DMS 273 treated with DMSO at 0.1 percent for 48 hours (cell line): ENCODE data around the gene HSPBAP1.
"Not testable (repeated sequence)": the region's sequence is repeated elsewhere in the genome, so short reads cannot be mapped to it uniquely, and the experiment has no call there.

ENCODE experiments used
- DNase-seq: peaks from one replicate; lab custom pipeline; 2025; lab: John Stamatoyannopoulos, UW

HSPBAP1 gene

DNA sequence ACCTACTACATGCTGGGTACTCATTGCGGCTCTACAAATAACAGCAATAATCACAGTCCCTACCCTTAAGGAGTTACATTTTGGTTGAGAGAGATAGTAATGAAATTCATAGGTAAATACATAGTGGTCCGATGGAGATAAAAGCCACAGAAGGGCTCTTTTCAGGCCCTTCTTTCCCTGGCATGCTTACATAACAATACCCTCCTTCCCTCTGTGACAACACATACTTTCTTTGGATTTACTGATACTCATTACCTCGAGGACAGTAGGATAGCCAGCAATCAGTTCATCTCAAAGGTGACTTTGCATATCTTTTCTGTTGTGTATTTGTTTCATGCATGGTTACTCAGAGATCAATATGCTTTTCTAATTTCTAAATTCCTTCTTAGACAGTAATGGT, 54.5 kb downstream of the HSPBAP1 start:
- DNase-seq: no peak

DNA sequence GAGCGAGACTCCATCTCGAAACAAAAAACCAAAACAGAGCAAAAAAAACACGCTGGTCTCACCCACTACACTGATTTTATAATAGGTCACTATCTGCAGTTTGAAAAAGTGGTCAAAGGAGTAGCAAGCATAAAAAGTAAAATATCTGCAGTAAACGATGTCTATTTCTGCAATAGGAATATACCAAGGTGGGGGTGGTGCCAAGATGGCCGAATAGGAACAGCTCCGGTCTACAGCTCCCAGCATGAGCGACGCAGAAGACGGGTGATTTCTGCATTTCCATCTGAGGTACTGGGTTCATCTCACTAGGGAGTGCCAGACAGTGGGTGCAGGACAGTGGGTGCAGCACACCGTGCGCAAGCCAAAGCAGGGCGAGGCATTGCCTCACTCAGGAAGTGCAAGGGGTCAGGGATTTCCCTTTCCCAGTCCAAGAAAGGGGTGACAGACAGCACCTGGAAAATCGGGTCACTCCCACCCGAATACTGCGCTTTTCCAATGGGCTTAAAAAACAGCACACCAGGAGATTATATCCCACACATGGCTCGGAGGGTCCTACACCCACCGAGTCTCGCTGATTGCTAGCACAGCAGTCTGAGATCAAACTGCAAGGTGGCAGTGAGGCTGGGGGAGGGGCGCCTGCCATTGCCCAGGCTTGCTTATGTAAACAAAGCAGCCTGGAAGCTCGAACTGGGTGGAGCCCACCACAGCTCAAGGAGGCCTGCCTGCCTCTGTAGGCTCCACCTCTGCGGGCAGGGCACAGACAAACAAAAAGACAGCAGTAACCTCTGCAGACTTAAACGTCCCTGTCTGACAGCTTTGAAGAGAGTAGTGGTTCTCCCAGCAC, 60.7 kb downstream of the HSPBAP1 start:
- not testable (repeated sequence) for DNase-seq

DNA sequence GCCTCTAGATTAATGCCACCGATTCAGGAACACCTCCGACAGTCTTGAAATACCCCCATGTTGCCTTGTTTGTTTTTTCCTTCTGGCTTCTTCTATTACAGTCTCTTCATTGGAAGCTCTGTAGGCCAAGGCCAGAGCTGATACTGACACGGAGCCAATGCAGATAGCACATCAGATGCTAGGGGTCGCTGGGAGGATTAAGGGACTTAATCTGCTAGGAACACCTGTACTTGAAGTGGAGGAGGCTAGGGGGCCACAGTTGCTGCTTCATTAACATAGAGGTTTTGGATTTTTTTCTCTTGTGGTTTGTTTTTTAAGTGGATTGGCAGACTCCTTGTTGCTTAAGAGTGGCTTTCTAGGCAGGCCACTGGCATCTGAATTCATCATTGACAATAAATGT, 63.4 kb downstream of the HSPBAP1 start:
- DNase-seq: no peak

DNA sequence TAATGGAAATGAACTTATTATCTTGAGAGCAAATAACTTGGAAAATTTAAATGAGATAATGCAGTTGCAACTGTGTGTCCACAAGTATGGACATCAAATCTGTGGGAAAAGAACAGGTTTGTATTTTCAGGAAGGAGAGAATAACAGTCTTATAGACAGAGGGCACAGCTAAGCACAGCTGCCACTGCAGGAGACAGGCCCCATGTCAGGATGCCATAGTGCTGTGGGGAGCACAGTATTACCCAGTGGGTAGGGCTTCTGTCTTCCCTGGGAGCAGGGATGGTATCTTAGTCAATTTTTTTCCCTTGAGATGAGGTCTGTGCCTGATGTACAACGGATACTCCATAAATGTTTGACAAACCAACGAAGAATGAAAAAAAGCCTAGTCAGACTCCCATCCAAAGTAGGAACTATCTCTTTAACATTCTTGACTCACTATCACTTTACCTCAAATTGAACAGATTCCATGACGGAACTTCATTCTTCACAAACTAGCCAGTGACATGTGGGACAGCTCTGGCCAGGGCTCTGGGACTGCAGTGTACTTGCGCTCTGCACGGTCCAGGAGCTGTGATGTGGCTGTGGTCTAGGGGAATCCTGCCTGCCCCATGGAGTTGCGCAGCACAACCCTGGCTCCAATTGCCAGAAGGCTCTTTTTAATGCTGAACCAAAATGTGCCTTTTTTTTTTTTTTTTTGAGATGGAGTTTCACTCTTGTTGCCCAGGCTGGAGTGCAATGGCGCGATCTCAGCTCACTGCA, 64.7 kb downstream of the HSPBAP1 start:
- no peak for DNase-seq

DNA sequence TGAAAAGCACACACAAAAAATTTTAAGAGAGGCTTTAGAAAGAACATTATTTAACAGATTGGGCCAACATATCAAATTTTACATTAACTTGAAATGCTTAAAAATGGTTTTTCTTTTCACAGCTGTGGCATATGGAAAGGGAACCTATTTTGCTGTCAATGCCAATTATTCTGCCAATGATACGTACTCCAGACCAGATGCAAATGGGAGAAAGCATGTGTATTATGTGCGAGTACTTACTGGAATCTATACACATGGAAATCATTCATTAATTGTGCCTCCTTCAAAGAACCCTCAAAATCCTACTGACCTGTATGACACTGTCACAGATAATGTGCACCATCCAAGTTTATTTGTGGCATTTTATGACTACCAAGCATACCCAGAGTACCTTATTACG, 65.4 kb downstream of the HSPBAP1 start:
- no peak for DNase-seq

- no peak for DNase-seq
Measured at GRCh38 chr3:122727766-122728165, 65.9 kb downstream of the HSPBAP1 start.

DNA sequence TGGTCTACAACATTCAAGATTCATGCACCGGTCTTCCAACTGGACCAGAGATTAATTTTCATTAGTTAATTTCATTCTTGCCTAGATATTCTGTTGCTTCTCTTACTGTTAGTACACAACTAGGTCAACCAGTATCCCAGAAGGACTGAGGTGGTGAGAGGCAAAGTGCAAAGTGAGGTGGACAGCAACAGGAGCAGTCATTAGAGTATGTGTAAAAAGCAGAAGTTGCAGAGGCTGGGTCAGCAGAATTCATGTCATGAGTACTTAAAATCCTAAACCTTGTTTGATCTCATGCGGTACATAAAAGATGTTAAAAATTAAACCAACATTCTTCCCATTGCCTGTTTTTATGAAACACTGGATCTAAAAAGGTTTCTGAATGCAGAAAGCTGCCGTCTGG, 66.3 kb downstream of the HSPBAP1 start:
- DNase-seq: no peak

DNA sequence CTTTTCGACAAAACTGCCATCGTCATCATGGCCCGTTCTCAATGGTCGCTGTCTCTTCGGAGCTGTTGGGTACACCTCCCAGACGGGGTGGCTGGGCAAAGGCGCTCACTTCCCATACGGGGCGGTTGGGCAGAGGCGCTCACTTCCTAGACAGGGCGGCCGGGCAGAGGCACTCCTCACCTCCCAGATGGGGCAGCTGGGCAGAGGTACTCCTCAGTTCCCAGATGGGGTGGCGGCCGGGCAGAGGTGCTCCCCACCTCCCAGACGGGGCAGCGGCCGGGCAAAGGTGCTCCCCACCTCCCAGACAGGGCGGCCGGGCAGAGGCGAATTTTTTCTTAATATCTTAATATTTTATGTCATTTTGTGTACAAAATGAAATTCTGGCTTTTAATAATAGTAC, 68.5 kb downstream of the HSPBAP1 start:
- no peak for DNase-seq

GRCh38 chr3:122719273-122719921, 74.2 kb downstream of the HSPBAP1 start:
- DNase-seq: no peak

GRCh38 chr3:122716667-122717066, 77.0 kb downstream of the HSPBAP1 start:
- DNase-seq: no peak

DNA sequence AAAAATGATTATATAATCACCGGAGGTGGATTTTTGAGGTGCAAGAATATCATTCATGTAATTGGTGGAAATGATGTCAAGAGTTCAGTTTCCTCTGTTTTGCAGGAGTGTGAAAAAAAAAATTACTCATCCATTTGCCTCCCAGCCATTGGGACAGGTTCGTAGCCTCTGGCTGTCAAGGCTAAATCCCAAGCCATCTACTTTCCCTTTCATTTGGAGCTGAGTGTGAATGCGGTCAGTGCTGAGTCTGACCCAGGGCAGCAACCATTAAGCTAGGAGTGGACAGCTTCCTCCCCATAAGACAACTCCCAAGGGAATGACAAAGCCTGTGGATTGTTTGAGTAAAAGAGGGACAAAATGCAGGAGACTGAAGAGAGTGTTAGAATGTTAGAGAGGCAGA, 79.4 kb downstream of the HSPBAP1 start:
- DNase-seq: no peak

GRCh38 chr3:122710616-122711251, 82.9 kb downstream of the HSPBAP1 start:
- not testable (repeated sequence) for DNase-seq

- DNase-seq: no peak
Measured at GRCh38 chr3:122705379-122705778, 88.3 kb downstream of the HSPBAP1 start.

GRCh38 chr3:122700193-122700592, 93.4 kb downstream of the HSPBAP1 start:
- DNase-seq: no peak

GRCh38 chr3:122697952-122698620, 95.5 kb downstream of the HSPBAP1 start:
- no peak for DNase-seq

DNA sequence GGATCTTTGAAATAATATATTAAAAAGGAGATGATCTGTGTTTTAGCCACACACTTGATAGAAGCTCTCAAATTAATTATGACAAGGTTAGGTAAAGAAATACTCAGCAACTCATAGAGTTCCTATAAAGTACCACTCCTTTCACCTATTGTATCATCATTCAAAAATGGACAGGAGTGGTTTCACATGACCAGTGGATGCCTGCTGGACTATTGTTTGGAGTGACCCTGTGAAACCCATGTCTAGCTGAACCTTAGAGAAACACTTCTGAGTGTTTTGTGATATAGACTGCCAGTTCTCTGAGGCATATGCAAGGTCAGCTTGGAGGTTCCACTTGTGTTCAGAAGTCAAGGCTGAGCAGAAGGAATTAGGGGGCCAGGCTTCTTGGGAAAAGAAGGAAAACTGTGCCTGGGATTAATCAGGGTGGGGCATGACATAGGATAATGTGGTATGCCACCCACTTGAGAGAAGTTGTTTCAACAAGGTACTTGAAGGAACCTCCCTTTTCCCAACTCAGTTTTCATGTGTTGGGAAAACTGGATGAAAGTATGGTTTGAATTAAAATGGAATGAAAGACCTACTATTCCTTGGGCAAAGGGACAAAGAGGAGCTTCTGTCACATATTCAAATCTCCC, 97.6 kb downstream of the HSPBAP1 start:
- no peak for DNase-seq

- DNase-seq: no peak
Measured at GRCh38 chr3:122694966-122695365, 98.7 kb downstream of the HSPBAP1 start.

DNA sequence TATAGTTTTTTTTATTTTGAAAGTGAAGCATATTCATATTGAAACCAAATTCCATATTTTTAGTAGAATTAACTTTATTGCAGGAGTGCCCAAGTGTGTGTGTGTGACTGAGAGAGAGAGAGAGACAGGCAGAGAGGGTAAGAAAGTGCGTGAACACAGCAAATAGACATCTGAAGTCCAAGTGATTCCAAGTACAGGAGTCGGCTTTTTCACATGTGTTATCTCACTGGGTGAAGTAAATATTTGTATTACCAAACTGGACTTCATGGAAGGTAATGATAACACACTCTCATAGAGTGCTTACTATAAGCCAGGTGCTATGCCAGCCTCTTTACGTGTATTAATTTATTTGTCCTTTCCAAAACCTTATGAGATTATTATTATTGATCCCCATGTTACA, 101.0 kb downstream of the HSPBAP1 start:
- DNase-seq: no peak

DNA sequence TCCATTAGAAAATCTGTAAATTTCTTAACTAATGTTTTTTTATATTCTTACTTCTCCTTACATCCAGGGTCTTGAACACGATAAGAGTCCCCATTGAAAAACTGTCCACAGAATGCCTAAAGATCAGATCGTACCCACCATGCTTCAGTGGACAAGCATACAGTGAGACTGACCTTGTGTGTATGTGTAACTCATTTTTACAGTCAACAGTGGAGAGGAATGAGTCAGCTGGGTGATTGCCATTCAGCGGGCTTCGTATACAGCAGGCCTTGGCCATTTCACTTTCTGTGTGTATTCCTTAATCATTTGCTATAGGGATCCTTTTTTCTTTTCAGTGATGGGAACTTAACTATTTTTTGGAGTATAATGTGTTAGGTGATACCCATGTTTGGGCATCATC, 102.4 kb downstream of the HSPBAP1 start:
- peak; percentile 31 for DNase-seq

DNA sequence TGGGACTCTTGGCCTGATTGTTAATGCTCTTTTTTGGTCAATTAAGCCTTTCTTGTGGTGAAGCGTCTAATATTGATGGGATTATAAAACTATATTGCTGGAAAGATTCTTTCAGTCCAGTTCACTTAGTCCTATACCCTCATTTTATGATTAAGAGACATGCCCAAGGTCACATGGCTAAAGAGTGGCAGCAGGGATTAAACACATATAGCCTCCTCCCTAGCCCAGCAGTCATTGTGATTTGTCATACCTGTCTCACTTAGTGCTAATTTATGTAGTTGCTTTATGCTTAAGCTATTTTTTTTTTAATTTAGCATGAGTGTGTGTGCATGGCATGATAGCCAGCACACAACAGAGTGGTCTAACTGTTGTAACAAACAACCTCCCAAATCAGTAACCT, 103.5 kb downstream of the HSPBAP1 start:
- DNase-seq: no peak
